SU-DHL-6 (cell line): ENCODE results near the gene RAB11FIP2.

ENCODE experiments used
- H2AFZ ChIP-seq: fragments of 200-600 bp; sonication (generic); 2 replicates; pipeline ENCODE4 v1.6.1; 2014; ENCODE audit warnings: low read depth, mild to moderate bottlenecking, moderate library complexity, mixed read lengths, antibody characterized with exemption, low read length; ENCODE audit not compliant: severe bottlenecking
- H3F3A ChIP-seq: fragments of 200-600 bp; shearing (Covaris generic); 2 replicates; pipeline ENCODE4 v1.6.0; 2016; ENCODE audit warnings: antibody characterized with exemption, mild to moderate bottlenecking; ENCODE audit not compliant: insufficient read depth
- H3K27ac ChIP-seq: fragments of 200-600 bp; sonication (generic); 2 replicates; pipeline ENCODE4 v1.5.1; 2016; ENCODE audit warnings: low read depth, mild to moderate bottlenecking, low read length, moderate library complexity, mixed read lengths
- H3K27me3 ChIP-seq: fragments of 200-600 bp; sonication (generic), shearing (Covaris generic); 2 replicates; pipeline ENCODE4 v1.6.0; 2014; ENCODE audit warnings: mild to moderate bottlenecking, low read length
- H3K36me3 ChIP-seq: fragments of 200-600 bp; sonication (generic); 2 replicates; pipeline ENCODE4 v1.6.1; 2014; ENCODE audit warnings: mild to moderate bottlenecking, low read length, mixed read lengths
- H3K4me2 ChIP-seq: fragments of 300-600, 200-600 bp; shearing (Covaris generic), sonication (generic); 2 replicates; pipeline ENCODE4 v1.6.0; 2014; ENCODE audit warnings: low read length, low read depth, mild to moderate bottlenecking; ENCODE audit not compliant: poor library complexity, severe bottlenecking
- H3K4me3 ChIP-seq: fragments of 200-600 bp; sonication (generic); 2 replicates; pipeline ENCODE4 v1.5.1; 2014; ENCODE audit warnings: antibody characterized with exemption, low read length, mild to moderate bottlenecking, mixed read lengths; ENCODE audit not compliant: insufficient read depth, poor library complexity, severe bottlenecking
- H3K79me2 ChIP-seq: fragments of 200-600 bp; sonication (generic); 2 replicates; pipeline ENCODE4 v1.6.1; 2014; ENCODE audit warnings: mild to moderate bottlenecking, low read length, moderate library complexity; ENCODE audit not compliant: insufficient read depth
- H3K9ac ChIP-seq: fragments of 200-600 bp; sonication (generic); 2 replicates; pipeline ENCODE4 v1.7.0; 2014; ENCODE audit warnings: mild to moderate bottlenecking, low read length
- H3K9me2 ChIP-seq: fragments of 200-600 bp; sonication (generic); replicated peaks from 2 replicates; pipeline ENCODE4 v1.6.1; 2014; ENCODE audit warnings: low read length; ENCODE audit not compliant: insufficient read depth
- H3K9me3 ChIP-seq: fragments of 200-600 bp; sonication (generic); 2 replicates; pipeline ENCODE4 v1.6.1; 2014; ENCODE audit warnings: low read length, mixed read lengths; ENCODE audit not compliant: insufficient read depth
- H4K20me1 ChIP-seq: fragments of 200-600 bp; sonication (generic); 2 replicates; pipeline ENCODE4 v1.6.1; 2014; ENCODE audit warnings: low read depth, mild to moderate bottlenecking, antibody characterized with exemption, low read length, moderate library complexity, mixed read lengths
- CTCF ChIP-seq: fragments of 200-600 bp; sonication (generic); IDR thresholded peaks from one replicate; pipeline ENCODE4 v1.5.1; 2017; ENCODE audit warnings: antibody characterized with exemption, mild to moderate bottlenecking, low read length, moderate library complexity; ENCODE audit not compliant: insufficient read depth, poor library complexity, severe bottlenecking
- EZH2phosphoT487 ChIP-seq: fragments of 200-600 bp; sonication (generic), shearing (Covaris generic); conservative IDR thresholded peaks from 2 replicates; pipeline ENCODE4 v1.6.1; 2018; ENCODE audit warnings: mild to moderate bottlenecking, antibody characterized with exemption, low read length, moderate library complexity, mixed read lengths

RAB11FIP2 gene

DNA sequence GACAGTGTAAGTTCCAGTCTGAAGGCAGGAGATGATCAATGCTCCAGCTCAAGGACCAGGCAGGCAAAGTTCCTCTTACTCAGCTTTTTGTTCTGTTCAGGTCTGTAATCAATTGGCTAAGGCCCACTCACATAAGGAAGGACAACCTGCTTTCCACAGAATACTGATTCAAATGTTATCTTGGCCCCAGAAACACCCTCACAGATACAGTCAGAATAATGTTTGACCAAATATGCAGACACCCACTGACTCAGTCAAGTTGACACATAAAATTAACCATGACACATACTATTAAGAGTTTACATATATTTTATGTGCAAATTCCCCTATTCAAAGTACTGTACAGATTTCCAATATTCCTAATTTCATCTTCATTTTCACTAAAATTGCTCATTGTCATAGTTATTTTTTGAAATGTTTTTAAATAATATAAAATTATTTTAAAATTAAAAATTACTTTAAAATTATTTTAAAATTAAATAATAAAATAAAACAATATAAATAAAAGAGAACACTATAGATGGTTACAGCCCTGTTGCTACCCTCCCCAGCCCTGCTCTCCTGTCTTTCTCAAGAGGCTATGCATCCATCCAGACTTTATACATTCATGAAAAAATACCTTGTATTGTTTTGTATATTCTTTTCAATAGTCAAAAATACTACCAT, 59.4 kb downstream of the RAB11FIP2 start:
- no peaks in the 10 kb centered on the region for H3K9me3 ChIP-seq
- H2AFZ ChIP-seq = no peak overlapping the region
- TF ChIP-seq CTCF (no peak), EZH2phosphoT487 (no peak)
- H3K4me3 ChIP-seq = no peak overlapping the region
- no peaks in the 10 kb centered on the region for H3K9me2 ChIP-seq
- no peak overlapping the region for H3K27ac ChIP-seq
- no peaks in the 10 kb centered on the region for H4K20me1 ChIP-seq
- no peaks in the 10 kb centered on the region for H3K36me3 ChIP-seq
- H3F3A ChIP-seq = no peaks in the 10 kb centered on the region
- H3K27me3 ChIP-seq = no peaks in the 10 kb centered on the region
- no peak overlapping the region for H3K9ac ChIP-seq
- no peak overlapping the region for H3K4me2 ChIP-seq
- no peaks in the 10 kb centered on the region for H3K79me2 ChIP-seq

- H4K20me1 ChIP-seq = no peaks in the 10 kb centered on the region
- H3K27me3 ChIP-seq = no peaks in the 10 kb centered on the region
- no peak overlapping the region for H3K4me2 ChIP-seq
- H2AFZ ChIP-seq = no peak overlapping the region
- TF ChIP-seq CTCF = no peak
- TF ChIP-seq EZH2phosphoT487 = no peak
- no peak overlapping the region for H3K9ac ChIP-seq
- no peak overlapping the region for H3K4me3 ChIP-seq
- H3F3A ChIP-seq = no peaks in the 10 kb centered on the region
- no peaks in the 10 kb centered on the region for H3K79me2 ChIP-seq
- H3K27ac ChIP-seq = no peak overlapping the region
- no peaks in the 10 kb centered on the region for H3K9me2 ChIP-seq
- no peaks in the 10 kb centered on the region for H3K9me3 ChIP-seq
- no peaks in the 10 kb centered on the region for H3K36me3 ChIP-seq
These were observed 62.8 kb downstream of the RAB11FIP2 start for GRCh38 chr10:117983961-117984360.

DNA sequence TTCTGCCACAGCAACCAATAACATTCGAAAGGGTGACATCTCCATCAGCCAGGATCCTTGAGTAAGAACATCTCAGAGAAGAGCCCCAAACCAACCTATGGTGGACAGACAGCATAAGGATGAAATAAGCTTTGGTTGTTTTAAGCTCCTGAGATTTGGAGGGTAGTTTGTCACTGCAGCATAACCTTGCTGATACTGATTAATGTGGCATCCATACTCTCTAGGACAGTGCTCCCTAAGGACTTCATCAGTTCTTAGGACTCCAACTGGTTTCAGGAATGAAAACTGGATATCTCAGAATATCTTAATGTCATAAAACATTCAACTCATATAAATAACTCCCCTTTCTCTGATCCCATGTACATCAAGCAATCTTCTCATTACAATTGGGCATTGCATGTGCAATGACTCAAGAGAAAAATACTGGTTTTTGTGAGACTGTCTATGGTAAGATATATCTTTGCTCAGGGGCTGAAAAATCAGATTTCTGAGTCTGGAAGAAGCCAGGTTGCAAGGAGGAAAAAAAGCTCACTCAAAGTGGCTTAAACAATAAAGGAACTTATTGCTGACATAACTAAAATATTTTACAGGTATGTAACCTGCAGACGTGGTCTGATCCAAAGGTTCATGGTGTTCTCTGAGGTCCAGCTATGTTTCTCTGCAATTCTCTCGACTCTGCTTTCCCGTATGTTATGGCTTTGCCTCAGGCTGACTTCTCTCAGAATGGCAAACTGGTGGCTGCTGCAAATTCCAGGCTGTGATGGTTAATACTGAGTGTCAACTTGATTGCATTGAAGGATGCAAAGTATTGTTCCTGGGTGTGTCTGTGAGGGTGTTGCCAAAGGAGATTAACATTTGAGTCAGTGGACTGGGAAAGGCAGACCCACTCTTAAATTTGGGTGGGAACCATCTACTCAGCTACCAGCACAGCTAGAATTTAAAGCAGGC, 65.7 kb downstream of the RAB11FIP2 start:
- Histone ChIP-seq H3K27ac (no peak overlapping the region), H3K27me3 (no peaks in the 10 kb centered on the region), H3K4me3 (no peak overlapping the region), H4K20me1 (no peaks in the 10 kb centered on the region), H3K36me3 (no peaks in the 10 kb centered on the region), H3K9ac (no peak overlapping the region), H2AFZ (no peak overlapping the region), H3K9me2 (no peaks in the 10 kb centered on the region), H3K4me2 (no peak overlapping the region), H3K79me2 (no peaks in the 10 kb centered on the region), H3K9me3 (no peaks in the 10 kb centered on the region), H3F3A (no peaks in the 10 kb centered on the region)
- TF ChIP-seq CTCF (no peak), EZH2phosphoT487 (no peak)
